Lung microvascular endothelial cell (primary cell): ENCODE results near the gene NANOS2. TPM values are rescaled to one million over a fixed set of nuclear protein-coding genes. Genes with fewer than 3 reads are reported as not detected.
"Not testable (repeated sequence)": the region's sequence is repeated elsewhere in the genome, so short reads cannot be mapped to it uniquely, and the experiment has no call there.

ENCODE experiments used
- DNase-seq, 2 donors: peaks; one replicate each; pipeline versions ENCODE4 v3.0.0 to v3.0.0-alpha.2; 2010; ENCODE audit warnings: low read depth in 2 of 2
- total RNA-seq: library from RNA; depleted of rRNA; stranded (reverse); fragments of >200 nt; gene quantifications from 2 replicates; pipeline ENCODE4 v1.2.1, GENCODE V29; 2014

The NANOS2 gene
- total RNA-seq, 1 donor from 2014 or later, result not detected

GRCh38 chr19:45876411-45877197, 38.0 kb downstream of the NANOS2 start:
- peak; percentile 26 to 68 for DNase-seq

- DNase-seq, result no peak
Observed at GRCh38 chr19:45876161-45876410, 38.5 kb downstream of the NANOS2 start.

- DNase-seq, result no peak
Observed at GRCh38 chr19:45874620-45874966, 40.0 kb downstream of the NANOS2 start.

GRCh38 chr19:45873219-45873772, 41.3 kb downstream of the NANOS2 start:
- no peak for DNase-seq

- DNase-seq, result no peak
Observed at GRCh38 chr19:45872095-45872919, 42.3 kb downstream of the NANOS2 start.

GRCh38 chr19:45870798-45871197, 43.8 kb downstream of the NANOS2 start:
- no peak for DNase-seq

- not testable (repeated sequence) for DNase-seq
Observed at GRCh38 chr19:45867241-45867640, 47.3 kb downstream of the NANOS2 start.

- no peak for DNase-seq
Observed at GRCh38 chr19:45866400-45867176, 48.0 kb downstream of the NANOS2 start.

- no peak for DNase-seq
Observed at GRCh38 chr19:45865269-45865948, 49.2 kb downstream of the NANOS2 start.

GRCh38 chr19:45864629-45865082, 49.9 kb downstream of the NANOS2 start:
- DNase-seq, result no peak

- DNase-seq, result peak; percentile 43 to 57
Observed at GRCh38 chr19:45863840-45864628, 50.5 kb downstream of the NANOS2 start, which contains the start of gene FOXA3. Gene FOXA3, plus strand, starts transcription at chr19:45864326. Its CDS starts 131 bp downstream, at chr19:45864457.

- no peak for DNase-seq
Observed at GRCh38 chr19:45863335-45863839, 51.2 kb downstream of the NANOS2 start.

Other genes starting within 250 kb of the NANOS2 start
- gene GIPR, start 246.6 kb downstream of the NANOS2 start, total RNA-seq, result under 0.01 TPM in 2 replicates
- 331 and 391 TPM in 2 replicates for gene SNRPD2, start 222.8 kb downstream of the NANOS2 start, total RNA-seq
- gene QPCTL, start 222.1 kb downstream of the NANOS2 start, total RNA-seq, result 5.9 and 7.7 TPM in 2 replicates
- gene FBXO46, start 183.9 kb downstream of the NANOS2 start, total RNA-seq, result 3.5 and 4.4 TPM in 2 replicates
- not detected in 2 replicates for gene MEIOSIN, start 181.3 kb downstream of the NANOS2 start, total RNA-seq
- 3.3 and 5.0 TPM in 2 replicates for gene SIX5, start 145.5 kb downstream of the NANOS2 start, total RNA-seq
- gene DMPK, start 132.3 kb downstream of the NANOS2 start, total RNA-seq, result 4.4 and 7.7 TPM in 2 replicates
- gene DMWD, start 121.9 kb downstream of the NANOS2 start, total RNA-seq, result 11.6 and 19.4 TPM in 2 replicates
- under 0.01 TPM in 2 replicates for gene RSPH6A, start 99.5 kb downstream of the NANOS2 start, total RNA-seq
- 18.1 and 21.4 TPM in 2 replicates for gene SYMPK, start 51.6 kb downstream of the NANOS2 start, total RNA-seq
- gene FOXA3, start 50.5 kb downstream of the NANOS2 start, total RNA-seq, result under 0.01 TPM in 2 replicates
- 13.1 and 20.0 TPM in 2 replicates for gene IRF2BP1, start 28.6 kb downstream of the NANOS2 start, total RNA-seq
- 0.87 and 1.2 TPM in 2 replicates for gene MYPOP, start 12.2 kb downstream of the NANOS2 start, total RNA-seq
- gene NOVA2, start 59.1 kb upstream of the NANOS2 start, total RNA-seq, result 3.7 and 6.2 TPM in 2 replicates
- 3.3 and 6.0 TPM in 2 replicates for gene CCDC61, start 80.7 kb upstream of the NANOS2 start, total RNA-seq
- not detected in 2 replicates for gene PGLYRP1, start 108.3 kb upstream of the NANOS2 start, total RNA-seq
- gene IGFL4, start 126.2 kb upstream of the NANOS2 start, total RNA-seq, result not detected in 2 replicates
- not detected in 2 replicates for gene IGFL3, start 209.9 kb upstream of the NANOS2 start, total RNA-seq
- gene IGFL2, start 233.5 kb upstream of the NANOS2 start, total RNA-seq, result not detected in 2 replicates